ENCODE results near the gene TBPL2.

TBPL2 gene

DNA sequence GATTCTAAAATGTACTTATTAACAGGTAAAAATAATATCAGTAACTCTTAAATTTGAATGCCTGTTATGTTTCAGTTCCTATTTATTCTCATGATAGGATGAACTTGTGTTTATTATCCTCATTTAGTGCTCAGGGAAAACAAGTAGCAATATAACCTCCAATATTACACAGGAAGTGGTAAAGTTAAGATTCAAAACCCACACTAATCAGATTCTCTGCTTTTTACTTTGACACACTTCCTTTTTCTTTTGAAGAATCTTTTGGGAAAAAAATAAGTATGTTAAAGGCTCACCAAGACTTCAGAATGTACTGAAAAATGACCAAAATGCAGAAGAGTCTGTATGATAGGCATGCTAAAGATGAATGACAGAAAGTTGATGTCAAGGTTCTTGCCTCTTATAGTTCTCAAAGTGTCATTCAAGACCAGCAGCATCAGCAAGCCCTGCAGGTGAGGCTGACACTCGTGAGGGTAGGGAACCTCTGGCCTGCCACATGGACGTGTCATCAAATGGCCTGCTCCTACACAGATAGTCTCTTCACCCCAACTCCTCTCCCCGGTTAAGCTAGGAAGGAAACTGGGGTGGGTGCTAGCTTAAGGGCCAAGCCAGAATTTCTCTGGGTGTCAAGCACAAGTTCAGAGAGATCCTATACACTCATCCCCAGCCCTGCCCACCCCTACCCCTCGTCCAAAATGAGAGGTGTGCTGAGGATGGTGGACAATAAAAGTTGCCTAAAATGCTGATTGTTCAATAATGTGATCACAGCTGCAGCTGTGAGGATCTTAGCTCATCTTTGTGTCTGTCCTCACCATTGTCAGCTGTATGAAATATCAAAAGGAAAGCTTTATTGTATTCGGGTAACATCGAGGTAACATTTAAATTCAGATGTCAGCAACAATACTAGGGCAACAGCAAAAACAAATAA lies 6.3 kb downstream of the TBPL2 start:
- H3K4me3 ChIP-seq (ENCODE audit: low read depth in 1 of 2, low read length in 1 of 2): no peak overlapping the region
- TF ChIP-seq, protein P1, sequence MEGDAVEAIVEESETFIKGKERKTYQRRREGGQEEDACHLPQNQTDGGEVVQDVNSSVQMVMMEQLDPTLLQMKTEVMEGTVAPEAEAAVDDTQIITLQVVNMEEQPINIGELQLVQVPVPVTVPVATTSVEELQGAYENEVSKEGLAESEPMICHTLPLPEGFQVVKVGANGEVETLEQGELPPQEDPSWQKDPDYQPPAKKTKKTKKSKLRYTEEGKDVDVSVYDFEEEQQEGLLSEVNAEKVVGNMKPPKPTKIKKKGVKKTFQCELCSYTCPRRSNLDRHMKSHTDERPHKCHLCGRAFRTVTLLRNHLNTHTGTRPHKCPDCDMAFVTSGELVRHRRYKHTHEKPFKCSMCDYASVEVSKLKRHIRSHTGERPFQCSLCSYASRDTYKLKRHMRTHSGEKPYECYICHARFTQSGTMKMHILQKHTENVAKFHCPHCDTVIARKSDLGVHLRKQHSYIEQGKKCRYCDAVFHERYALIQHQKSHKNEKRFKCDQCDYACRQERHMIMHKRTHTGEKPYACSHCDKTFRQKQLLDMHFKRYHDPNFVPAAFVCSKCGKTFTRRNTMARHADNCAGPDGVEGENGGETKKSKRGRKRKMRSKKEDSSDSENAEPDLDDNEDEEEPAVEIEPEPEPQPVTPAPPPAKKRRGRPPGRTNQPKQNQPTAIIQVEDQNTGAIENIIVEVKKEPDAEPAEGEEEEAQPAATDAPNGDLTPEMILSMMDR (IDR thresholded peaks at IDR 0.05): no peak
- H3K9me3 ChIP-seq: no peaks in the 10 kb centered on the region
- no peak overlapping the region for H3K27ac ChIP-seq
- H3K27me3 ChIP-seq: peaks cover 79% of the 10 kb centered on the region
- H3K36me3 ChIP-seq: no peaks in the 10 kb centered on the region
- H3K4me1 ChIP-seq (ENCODE audit: control insufficient read depth in 1 of 2, insufficient read depth in 1 of 2, low read depth in 1 of 2, low read length in 1 of 2): no peaks in the 10 kb centered on the region

DNA sequence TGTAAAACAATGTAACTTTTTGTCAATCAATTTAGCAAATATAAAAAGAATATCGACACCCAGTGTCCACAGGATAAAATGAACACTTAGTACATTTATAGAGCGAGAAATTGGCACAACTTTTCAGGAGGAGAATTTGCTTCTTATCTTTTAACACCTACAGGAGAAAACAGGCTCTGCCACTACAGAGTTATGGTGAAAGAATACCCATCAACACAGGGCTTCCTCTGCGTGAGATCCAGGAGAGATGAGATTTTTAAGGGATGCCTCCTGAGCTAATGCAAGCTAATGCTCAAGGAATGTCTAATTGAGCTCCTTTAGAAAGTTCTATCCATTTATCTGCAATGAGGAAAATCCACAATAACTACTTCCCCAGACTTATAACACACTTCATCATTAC lies 7.8 kb downstream of the TBPL2 start:
- Histone ChIP-seq H3K36me3 (no peaks in the 10 kb centered on the region), H3K9me3 (no peaks in the 10 kb centered on the region), H3K27ac (no peak overlapping the region), H3K27me3 (peaks cover 68% of the 10 kb centered on the region), H3K4me1 (ENCODE audit: control insufficient read depth in 1 of 2, insufficient read depth in 1 of 2, low read depth in 1 of 2, low read length in 1 of 2) (no peaks in the 10 kb centered on the region), H3K4me3 (ENCODE audit: low read depth in 1 of 2, low read length in 1 of 2) (no peak overlapping the region)
- TF ChIP-seq, protein P1 (IDR thresholded peaks at IDR 0.05): no peak

DNA sequence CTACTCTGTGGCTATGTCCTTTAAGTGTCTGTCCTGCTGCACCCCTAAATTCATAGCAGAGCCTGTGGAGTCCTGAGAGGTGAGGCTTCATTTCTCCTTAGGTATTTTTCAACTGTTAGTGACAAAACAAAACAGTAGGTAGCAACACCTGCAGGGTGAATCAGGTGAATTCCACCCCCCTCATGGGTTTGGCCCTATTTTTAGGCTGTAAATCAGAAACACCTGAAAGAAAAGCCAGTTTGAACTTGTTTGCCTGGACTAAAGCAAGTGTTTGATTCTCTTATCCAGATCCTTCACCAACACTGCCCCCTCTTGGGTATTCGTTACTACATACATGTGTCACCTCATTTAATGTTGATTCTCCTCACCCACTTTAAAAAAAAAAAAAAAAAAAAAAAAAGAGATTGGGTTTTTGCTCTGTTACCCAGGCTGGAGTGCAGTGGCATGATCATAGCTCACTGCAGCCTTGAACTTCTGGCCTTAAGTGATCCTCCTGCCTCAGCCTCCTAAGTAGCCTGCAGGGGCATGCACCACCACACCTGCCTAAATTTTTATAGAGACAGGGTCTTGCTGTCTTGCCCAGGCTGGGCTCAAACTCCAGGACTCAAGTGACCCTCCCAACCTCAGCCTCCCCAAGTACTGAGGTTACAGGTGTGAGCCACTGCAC lies 10.3 kb downstream of the TBPL2 start:
- Histone ChIP-seq H3K27ac (no peak overlapping the region), H3K36me3 (no peaks in the 10 kb centered on the region), H3K4me3 (ENCODE audit: low read depth in 1 of 2, low read length in 1 of 2) (no peak overlapping the region), H3K4me1 (ENCODE audit: control insufficient read depth in 1 of 2, insufficient read depth in 1 of 2, low read depth in 1 of 2, low read length in 1 of 2) (no peaks in the 10 kb centered on the region), H3K27me3 (peaks cover 44% of the 10 kb centered on the region), H3K9me3 (no peaks in the 10 kb centered on the region)
- TF ChIP-seq, protein P1 (IDR thresholded peaks at IDR 0.05): no peak

DNA sequence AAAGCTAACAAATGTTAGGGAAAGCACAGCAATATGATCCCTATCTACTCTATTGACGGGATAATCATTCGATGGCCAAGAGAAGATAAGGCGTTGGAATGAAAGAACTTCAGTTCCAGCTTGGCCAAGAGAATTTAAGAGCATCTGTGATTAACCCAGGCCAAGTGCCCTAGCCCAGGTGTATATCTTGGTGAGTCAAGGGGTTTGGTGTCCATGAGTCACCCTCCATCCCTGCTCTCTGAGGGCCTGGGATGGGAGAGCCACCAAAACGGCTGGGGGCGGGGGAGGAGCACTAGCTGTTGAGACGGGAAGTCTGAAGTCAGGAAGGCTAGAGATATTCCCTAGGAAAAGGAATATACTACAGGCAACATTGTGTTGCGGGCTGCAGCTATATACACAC lies 13.0 kb downstream of the TBPL2 start:
- TF ChIP-seq, protein P1 (IDR thresholded peaks at IDR 0.05): no peak
- Histone ChIP-seq H3K4me1 (ENCODE audit: control insufficient read depth in 1 of 2, insufficient read depth in 1 of 2, low read depth in 1 of 2, low read length in 1 of 2) (no peaks in the 10 kb centered on the region), H3K36me3 (no peaks in the 10 kb centered on the region)

DNA sequence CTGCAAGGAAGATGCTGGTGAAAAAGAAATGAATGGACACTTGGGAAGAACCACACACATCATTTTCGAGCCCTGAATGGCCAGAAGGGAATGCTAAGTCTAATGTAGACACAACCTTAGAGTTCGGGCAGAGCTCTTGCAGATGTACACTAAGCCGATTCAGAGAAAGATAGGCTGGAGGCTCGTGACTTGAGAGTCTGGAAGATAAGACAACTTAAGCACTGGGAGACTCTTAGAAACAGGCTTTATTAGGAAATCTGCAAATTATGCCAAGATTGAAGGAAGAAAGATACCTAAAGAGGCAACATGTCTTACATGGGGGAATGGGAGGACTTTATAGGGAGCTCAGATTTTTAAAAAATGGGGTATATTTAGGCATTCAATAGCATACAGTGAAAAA lies 13.5 kb downstream of the TBPL2 start:
- H3K4me3 ChIP-seq (ENCODE audit: low read depth in 1 of 2, low read length in 1 of 2): no peak overlapping the region
- no peaks in the 10 kb centered on the region for H3K4me1 ChIP-seq (ENCODE audit: control insufficient read depth in 1 of 2, insufficient read depth in 1 of 2, low read depth in 1 of 2, low read length in 1 of 2)
- H3K27ac ChIP-seq: no peak overlapping the region
- no peaks in the 10 kb centered on the region for H3K9me3 ChIP-seq
- peaks cover 16% of the 10 kb centered on the region for H3K27me3 ChIP-seq
- TF ChIP-seq, protein P1 (IDR thresholded peaks at IDR 0.05): no peak
- no peaks in the 10 kb centered on the region for H3K36me3 ChIP-seq

More for the DNA sequence above, 13.0 kb downstream of the TBPL2 start:
- no peak overlapping the region for H3K4me3 ChIP-seq (ENCODE audit: low read depth in 1 of 2, low read length in 1 of 2)
- peaks cover 16% of the 10 kb centered on the region for H3K27me3 ChIP-seq
- H3K27ac ChIP-seq: no peak overlapping the region
- H3K9me3 ChIP-seq: no peaks in the 10 kb centered on the region

Measured in neutrophil (primary cell).